ENCODE data around the gene FAM163A.

DNA sequence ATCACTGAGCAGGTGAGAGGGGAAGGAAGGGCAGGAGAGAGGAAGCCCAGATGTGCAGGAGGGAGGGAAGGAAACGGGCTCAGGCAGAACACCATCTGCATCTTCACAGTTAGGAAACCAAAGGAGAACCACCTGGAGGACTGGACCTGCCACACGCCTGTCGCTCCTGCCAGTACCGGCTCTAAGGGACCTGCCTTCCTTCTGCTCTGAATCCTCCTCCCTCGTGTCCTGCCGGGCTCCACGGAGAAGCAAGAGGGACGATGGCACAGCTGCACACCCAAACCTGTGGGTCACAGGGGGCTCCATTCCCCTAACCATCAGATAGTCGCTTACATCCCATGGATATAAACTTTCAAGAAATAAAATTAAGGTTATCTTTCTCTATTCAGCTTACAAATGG is 78.4 kb downstream of the FAM163A start:
- TF ChIP-seq, protein P1, sequence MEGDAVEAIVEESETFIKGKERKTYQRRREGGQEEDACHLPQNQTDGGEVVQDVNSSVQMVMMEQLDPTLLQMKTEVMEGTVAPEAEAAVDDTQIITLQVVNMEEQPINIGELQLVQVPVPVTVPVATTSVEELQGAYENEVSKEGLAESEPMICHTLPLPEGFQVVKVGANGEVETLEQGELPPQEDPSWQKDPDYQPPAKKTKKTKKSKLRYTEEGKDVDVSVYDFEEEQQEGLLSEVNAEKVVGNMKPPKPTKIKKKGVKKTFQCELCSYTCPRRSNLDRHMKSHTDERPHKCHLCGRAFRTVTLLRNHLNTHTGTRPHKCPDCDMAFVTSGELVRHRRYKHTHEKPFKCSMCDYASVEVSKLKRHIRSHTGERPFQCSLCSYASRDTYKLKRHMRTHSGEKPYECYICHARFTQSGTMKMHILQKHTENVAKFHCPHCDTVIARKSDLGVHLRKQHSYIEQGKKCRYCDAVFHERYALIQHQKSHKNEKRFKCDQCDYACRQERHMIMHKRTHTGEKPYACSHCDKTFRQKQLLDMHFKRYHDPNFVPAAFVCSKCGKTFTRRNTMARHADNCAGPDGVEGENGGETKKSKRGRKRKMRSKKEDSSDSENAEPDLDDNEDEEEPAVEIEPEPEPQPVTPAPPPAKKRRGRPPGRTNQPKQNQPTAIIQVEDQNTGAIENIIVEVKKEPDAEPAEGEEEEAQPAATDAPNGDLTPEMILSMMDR (conservative IDR thresholded peaks at IDR 0.05 in 1 of 2, IDR thresholded peaks at IDR 0.05 in 1 of 2; ENCODE audit: low read depth in 1 of 2, low read length in 2 of 2) = no peak
- no peak for TF ChIP-seq EZH2 (IDR thresholded peaks at IDR 0.05; ENCODE audit: low read length, missing control alignments)

All from fibroblast of lung (primary cell).